ENCODE measurements around the gene PATL1. TPM values are rescaled to one million over a fixed set of nuclear protein-coding genes. Genes with fewer than 3 reads are reported as not detected.

The PATL1 gene
- total RNA-seq, 1 donor from 2014 or later, result 28.7 TPM

GRCh38 chr11:59615120-59615636 is 53.7 kb downstream of the PATL1 start:
- Histone ChIP-seq H3K36me3 (ENCODE audit: control insufficient read depth, insufficient read depth, low read length) (no peaks in the 10 kb centered on the region), H3K27me3 (ENCODE audit: control insufficient read depth, insufficient read depth, low read length) (no peaks in the 10 kb centered on the region), H3K4me3 (ENCODE audit: low read depth, low read length) (peak overlapping the region; percentile 90)
- no peak for TF ChIP-seq CTCF (IDR thresholded peaks at IDR 0.05; ENCODE audit: insufficient read depth, low read length, poor library complexity, severe bottlenecking)
- no peak for DNase-seq (ENCODE audit: low read depth)

GRCh38 chr11:59614277-59615119 is 54.3 kb downstream of the PATL1 start:
- Histone ChIP-seq H3K36me3 (ENCODE audit: control insufficient read depth, insufficient read depth, low read length) (no peaks in the 10 kb centered on the region), H3K27me3 (ENCODE audit: control insufficient read depth, insufficient read depth, low read length) (no peaks in the 10 kb centered on the region), H3K4me3 (ENCODE audit: low read depth, low read length) (peak overlapping the region; percentile 90)
- TF ChIP-seq CTCF (IDR thresholded peaks at IDR 0.05; ENCODE audit: insufficient read depth, low read length, poor library complexity, severe bottlenecking), result no peak
- DNase-seq (ENCODE audit: low read depth), result no peak

GRCh38 chr11:59611570-59612565 is 57.0 kb downstream of the PATL1 start:
- H3K4me3 ChIP-seq (ENCODE audit: low read depth, low read length), result no peak overlapping the region
- DNase-seq (ENCODE audit: low read depth), result no peak
- H3K36me3 ChIP-seq (ENCODE audit: control insufficient read depth, insufficient read depth, low read length), result peaks cover 4% of the 10 kb centered on the region
- no peak for TF ChIP-seq CTCF (IDR thresholded peaks at IDR 0.05; ENCODE audit: insufficient read depth, low read length, poor library complexity, severe bottlenecking)
- H3K27me3 ChIP-seq (ENCODE audit: control insufficient read depth, insufficient read depth, low read length), result no peaks in the 10 kb centered on the region

- DNase-seq (ENCODE audit: low read depth), result no peak
- Histone ChIP-seq H3K36me3 (ENCODE audit: control insufficient read depth, insufficient read depth, low read length) (peaks cover 4% of the 10 kb centered on the region), H3K27me3 (ENCODE audit: control insufficient read depth, insufficient read depth, low read length) (no peaks in the 10 kb centered on the region), H3K4me3 (ENCODE audit: low read depth, low read length) (no peak overlapping the region)
- no peak for TF ChIP-seq CTCF (IDR thresholded peaks at IDR 0.05; ENCODE audit: insufficient read depth, low read length, poor library complexity, severe bottlenecking)
These were observed 58.5 kb downstream of the PATL1 start for GRCh38 chr11:59610289-59610688.

- Histone ChIP-seq H3K27me3 (ENCODE audit: control insufficient read depth, insufficient read depth, low read length) (no peaks in the 10 kb centered on the region), H3K36me3 (ENCODE audit: control insufficient read depth, insufficient read depth, low read length) (peaks cover 4% of the 10 kb centered on the region), H3K4me3 (ENCODE audit: low read depth, low read length) (no peak overlapping the region)
- TF ChIP-seq CTCF (IDR thresholded peaks at IDR 0.05; ENCODE audit: insufficient read depth, low read length, poor library complexity, severe bottlenecking), result no peak
- no peak for DNase-seq (ENCODE audit: low read depth)
These were observed 61.0 kb downstream of the PATL1 start for GRCh38 chr11:59607703-59608454.
